ENCODE measurements around the gene ZC3H4.

GRCh38 chr19:47096721-47097120 is 16.9 kb downstream of the ZC3H4 start:
- TF ChIP-seq, protein P1, sequence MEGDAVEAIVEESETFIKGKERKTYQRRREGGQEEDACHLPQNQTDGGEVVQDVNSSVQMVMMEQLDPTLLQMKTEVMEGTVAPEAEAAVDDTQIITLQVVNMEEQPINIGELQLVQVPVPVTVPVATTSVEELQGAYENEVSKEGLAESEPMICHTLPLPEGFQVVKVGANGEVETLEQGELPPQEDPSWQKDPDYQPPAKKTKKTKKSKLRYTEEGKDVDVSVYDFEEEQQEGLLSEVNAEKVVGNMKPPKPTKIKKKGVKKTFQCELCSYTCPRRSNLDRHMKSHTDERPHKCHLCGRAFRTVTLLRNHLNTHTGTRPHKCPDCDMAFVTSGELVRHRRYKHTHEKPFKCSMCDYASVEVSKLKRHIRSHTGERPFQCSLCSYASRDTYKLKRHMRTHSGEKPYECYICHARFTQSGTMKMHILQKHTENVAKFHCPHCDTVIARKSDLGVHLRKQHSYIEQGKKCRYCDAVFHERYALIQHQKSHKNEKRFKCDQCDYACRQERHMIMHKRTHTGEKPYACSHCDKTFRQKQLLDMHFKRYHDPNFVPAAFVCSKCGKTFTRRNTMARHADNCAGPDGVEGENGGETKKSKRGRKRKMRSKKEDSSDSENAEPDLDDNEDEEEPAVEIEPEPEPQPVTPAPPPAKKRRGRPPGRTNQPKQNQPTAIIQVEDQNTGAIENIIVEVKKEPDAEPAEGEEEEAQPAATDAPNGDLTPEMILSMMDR (IDR thresholded peaks at IDR 0.05) = no peak
- no peak for TF ChIP-seq POLR2A (IDR thresholded peaks at IDR 0.05)

Data from thyroid gland (tissue), 4 donors.